H1 (cell line): ENCODE data around the gene S100A13. TPM values are rescaled to one million over a fixed set of nuclear protein-coding genes. Genes with fewer than 3 reads are reported as not detected.

Experiments
- CEBPB ChIP-seq: IDR thresholded peaks from 2 replicates; pipeline ENCODE4 v1.6.1; 2012; ENCODE audit warnings: low read depth, low read length
- KDM1A ChIP-seq: fragments of 200-600, 300-600 bp; sonication (generic); IDR thresholded peaks from 2 replicates; pipeline ENCODE4 v1.7.1; 2016; ENCODE audit warnings: mild to moderate bottlenecking, low read length, borderline replicate concordance
- TAF1 ChIP-seq: IDR thresholded peaks from 2 replicates; pipeline ENCODE4 v1.6.1; 2011; ENCODE audit warnings: mild to moderate bottlenecking, low read depth, low read length
- TCF12 ChIP-seq: IDR thresholded peaks from 2 replicates; pipeline ENCODE4 v1.6.1; 2011; ENCODE audit warnings: low read depth, mild to moderate bottlenecking, low read length
- polyA plus RNA-seq, 7 experiments: library from polyadenylated mRNA; depleted of rRNA in 3 of 7; stranded (reverse) in 5 of 7; unstranded in 2 of 7; fragments of >200 nt in 5 of 7; fragments of 200-250 nt in 2 of 7; gene quantifications; 1 replicate in 5 of 7; 2 replicates in 1 of 7; 4 replicates in 1 of 7; pipeline versions ENCODE4 v1.2.1 to v1.2.3, GENCODE V29; 2011 to 2013; ENCODE audit warnings: missing spikeins in 2 of 7, mixed read lengths in 2 of 7
- total RNA-seq: library from RNA; stranded (reverse); fragmentation: NEBNext Ultra II Directional; extraction: Animal tissue kit (Norgen Biotek cat#: 25700); gene quantifications from 2 replicates; pipeline ENCODE4 v1.2.1, GENCODE V29; 2021
- TF ChIP-seq, protein P1 (sequence below): fragments of 300-600 bp; sonication (generic); IDR thresholded peaks from 2 replicates; pipeline ENCODE4 v1.7.1; 2012; ENCODE audit warnings: low read length, moderate library complexity, mild to moderate bottlenecking, inconsistent platforms; ENCODE audit not compliant: insufficient replicate concordance

The S100A13 gene
- total and polyA plus RNA-seq, 2 of the 8 experiments (the other 6 are each of a cell fraction or from before 2014, with no cell fraction given) = 63.6 to 127 TPM

DNA sequence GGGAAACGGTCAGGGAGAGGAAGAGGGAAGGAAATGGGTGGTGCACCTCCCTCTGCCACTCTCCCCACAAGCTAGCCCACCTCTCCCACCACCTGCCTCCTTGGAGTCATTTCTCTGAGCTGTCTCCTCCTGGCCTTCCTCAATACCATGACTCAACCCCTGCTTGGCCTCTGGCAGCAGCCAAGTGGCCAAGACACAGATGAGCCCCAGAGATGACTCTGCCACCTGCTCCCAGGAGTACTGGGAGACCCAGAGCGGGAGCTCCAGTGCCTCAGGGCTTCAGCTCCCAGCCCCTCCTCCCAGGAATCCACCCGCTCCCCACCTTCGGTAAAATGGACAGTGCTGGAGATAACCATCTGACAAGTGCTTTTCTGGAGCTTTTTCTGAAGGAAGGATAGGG lies 17.0 kb downstream of the S100A13 start (continued):
- TF ChIP-seq, protein P1, sequence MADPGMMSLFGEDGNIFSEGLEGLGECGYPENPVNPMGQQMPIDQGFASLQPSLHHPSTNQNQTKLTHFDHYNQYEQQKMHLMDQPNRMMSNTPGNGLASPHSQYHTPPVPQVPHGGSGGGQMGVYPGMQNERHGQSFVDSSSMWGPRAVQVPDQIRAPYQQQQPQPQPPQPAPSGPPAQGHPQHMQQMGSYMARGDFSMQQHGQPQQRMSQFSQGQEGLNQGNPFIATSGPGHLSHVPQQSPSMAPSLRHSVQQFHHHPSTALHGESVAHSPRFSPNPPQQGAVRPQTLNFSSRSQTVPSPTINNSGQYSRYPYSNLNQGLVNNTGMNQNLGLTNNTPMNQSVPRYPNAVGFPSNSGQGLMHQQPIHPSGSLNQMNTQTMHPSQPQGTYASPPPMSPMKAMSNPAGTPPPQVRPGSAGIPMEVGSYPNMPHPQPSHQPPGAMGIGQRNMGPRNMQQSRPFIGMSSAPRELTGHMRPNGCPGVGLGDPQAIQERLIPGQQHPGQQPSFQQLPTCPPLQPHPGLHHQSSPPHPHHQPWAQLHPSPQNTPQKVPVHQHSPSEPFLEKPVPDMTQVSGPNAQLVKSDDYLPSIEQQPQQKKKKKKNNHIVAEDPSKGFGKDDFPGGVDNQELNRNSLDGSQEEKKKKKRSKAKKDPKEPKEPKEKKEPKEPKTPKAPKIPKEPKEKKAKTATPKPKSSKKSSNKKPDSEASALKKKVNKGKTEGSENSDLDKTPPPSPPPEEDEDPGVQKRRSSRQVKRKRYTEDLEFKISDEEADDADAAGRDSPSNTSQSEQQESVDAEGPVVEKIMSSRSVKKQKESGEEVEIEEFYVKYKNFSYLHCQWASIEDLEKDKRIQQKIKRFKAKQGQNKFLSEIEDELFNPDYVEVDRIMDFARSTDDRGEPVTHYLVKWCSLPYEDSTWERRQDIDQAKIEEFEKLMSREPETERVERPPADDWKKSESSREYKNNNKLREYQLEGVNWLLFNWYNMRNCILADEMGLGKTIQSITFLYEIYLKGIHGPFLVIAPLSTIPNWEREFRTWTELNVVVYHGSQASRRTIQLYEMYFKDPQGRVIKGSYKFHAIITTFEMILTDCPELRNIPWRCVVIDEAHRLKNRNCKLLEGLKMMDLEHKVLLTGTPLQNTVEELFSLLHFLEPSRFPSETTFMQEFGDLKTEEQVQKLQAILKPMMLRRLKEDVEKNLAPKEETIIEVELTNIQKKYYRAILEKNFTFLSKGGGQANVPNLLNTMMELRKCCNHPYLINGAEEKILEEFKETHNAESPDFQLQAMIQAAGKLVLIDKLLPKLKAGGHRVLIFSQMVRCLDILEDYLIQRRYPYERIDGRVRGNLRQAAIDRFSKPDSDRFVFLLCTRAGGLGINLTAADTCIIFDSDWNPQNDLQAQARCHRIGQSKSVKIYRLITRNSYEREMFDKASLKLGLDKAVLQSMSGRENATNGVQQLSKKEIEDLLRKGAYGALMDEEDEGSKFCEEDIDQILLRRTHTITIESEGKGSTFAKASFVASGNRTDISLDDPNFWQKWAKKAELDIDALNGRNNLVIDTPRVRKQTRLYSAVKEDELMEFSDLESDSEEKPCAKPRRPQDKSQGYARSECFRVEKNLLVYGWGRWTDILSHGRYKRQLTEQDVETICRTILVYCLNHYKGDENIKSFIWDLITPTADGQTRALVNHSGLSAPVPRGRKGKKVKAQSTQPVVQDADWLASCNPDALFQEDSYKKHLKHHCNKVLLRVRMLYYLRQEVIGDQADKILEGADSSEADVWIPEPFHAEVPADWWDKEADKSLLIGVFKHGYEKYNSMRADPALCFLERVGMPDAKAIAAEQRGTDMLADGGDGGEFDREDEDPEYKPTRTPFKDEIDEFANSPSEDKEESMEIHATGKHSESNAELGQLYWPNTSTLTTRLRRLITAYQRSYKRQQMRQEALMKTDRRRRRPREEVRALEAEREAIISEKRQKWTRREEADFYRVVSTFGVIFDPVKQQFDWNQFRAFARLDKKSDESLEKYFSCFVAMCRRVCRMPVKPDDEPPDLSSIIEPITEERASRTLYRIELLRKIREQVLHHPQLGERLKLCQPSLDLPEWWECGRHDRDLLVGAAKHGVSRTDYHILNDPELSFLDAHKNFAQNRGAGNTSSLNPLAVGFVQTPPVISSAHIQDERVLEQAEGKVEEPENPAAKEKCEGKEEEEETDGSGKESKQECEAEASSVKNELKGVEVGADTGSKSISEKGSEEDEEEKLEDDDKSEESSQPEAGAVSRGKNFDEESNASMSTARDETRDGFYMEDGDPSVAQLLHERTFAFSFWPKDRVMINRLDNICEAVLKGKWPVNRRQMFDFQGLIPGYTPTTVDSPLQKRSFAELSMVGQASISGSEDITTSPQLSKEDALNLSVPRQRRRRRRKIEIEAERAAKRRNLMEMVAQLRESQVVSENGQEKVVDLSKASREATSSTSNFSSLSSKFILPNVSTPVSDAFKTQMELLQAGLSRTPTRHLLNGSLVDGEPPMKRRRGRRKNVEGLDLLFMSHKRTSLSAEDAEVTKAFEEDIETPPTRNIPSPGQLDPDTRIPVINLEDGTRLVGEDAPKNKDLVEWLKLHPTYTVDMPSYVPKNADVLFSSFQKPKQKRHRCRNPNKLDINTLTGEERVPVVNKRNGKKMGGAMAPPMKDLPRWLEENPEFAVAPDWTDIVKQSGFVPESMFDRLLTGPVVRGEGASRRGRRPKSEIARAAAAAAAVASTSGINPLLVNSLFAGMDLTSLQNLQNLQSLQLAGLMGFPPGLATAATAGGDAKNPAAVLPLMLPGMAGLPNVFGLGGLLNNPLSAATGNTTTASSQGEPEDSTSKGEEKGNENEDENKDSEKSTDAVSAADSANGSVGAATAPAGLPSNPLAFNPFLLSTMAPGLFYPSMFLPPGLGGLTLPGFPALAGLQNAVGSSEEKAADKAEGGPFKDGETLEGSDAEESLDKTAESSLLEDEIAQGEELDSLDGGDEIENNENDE = no peak
- TF ChIP-seq TCF12 (no peak), CEBPB (no peak), TAF1 (no peak), KDM1A (no peak)
